GM12878 (cell line): ENCODE measurements around the gene MAP2K1.

Experiments used
- CBX3 ChIP-seq: fragments of 200-600 bp; sonication (generic); IDR thresholded peaks from 2 replicates; pipeline ENCODE4 v1.6.1; 2016; ENCODE audit warnings: low read depth, borderline replicate concordance
- EGR1 ChIP-seq, 2 experiments: IDR thresholded peaks; 1 replicate in 1 of 2; 2 replicates in 1 of 2; pipeline ENCODE4 v1.6.1; 2011 to 2012; ENCODE audit warnings: low read depth in 2 of 2, low read length in 2 of 2, borderline replicate concordance in 1 of 2, mild to moderate bottlenecking in 1 of 2, moderate library complexity in 1 of 2
- RFX5 ChIP-seq: IDR thresholded peaks from 2 replicates; pipeline ENCODE4 v1.6.1; 2011; ENCODE audit warnings: low read depth, low read length, improper control_type of control experiment
- TF ChIP-seq, protein P1 (sequence below): IDR thresholded peaks from 2 replicates; pipeline ENCODE4 v1.6.1; 2012; ENCODE audit warnings: low read depth, low read length, improper control_type of control experiment
- TF ChIP-seq, protein P2 (sequence below), 3 experiments: IDR thresholded peaks in 2 of 3; conservative IDR thresholded peaks in 1 of 3; 2 replicates each; pipeline ENCODE4 v1.5.1; 2011; ENCODE audit warnings: low read depth in 3 of 3, low read length in 3 of 3, mild to moderate bottlenecking in 3 of 3, control low read depth in 2 of 3, moderate library complexity in 2 of 3, inconsistent platforms in 1 of 3, mixed read lengths in 1 of 3; ENCODE audit not compliant: control insufficient read depth in 2 of 3, insufficient read depth in 1 of 3; ENCODE audit errors: extremely low read depth in 1 of 3

DNA sequence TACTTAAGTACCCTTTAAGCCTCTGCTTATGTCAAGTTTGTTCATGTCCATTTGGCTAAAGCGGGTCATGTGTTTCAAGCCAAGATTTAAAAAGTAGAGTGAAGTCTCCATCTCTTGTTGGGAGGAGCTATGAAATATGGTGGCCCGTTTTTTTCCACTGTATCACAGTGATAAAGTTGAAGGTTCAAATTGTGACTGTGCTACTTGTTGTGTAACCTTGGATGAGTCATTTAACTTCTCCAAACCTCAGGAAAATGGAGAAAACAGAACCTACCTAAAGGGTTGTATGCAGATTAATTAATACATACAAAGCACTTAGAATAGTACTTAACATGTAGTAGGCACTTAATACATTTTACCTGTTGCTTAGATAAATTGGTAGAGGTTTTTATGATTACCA is 67.4 kb downstream of the MAP2K1 start:
- TF ChIP-seq, protein P1, sequence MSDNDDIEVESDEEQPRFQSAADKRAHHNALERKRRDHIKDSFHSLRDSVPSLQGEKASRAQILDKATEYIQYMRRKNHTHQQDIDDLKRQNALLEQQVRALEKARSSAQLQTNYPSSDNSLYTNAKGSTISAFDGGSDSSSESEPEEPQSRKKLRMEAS = no peak
- TF ChIP-seq EGR1 (IDR thresholded peaks at IDR 0.05; ENCODE audit: borderline replicate concordance in 1 of 2, low read depth in 2 of 2, low read length in 2 of 2) = no peak
- no peak for TF ChIP-seq RFX5
- TF ChIP-seq, protein P2, sequence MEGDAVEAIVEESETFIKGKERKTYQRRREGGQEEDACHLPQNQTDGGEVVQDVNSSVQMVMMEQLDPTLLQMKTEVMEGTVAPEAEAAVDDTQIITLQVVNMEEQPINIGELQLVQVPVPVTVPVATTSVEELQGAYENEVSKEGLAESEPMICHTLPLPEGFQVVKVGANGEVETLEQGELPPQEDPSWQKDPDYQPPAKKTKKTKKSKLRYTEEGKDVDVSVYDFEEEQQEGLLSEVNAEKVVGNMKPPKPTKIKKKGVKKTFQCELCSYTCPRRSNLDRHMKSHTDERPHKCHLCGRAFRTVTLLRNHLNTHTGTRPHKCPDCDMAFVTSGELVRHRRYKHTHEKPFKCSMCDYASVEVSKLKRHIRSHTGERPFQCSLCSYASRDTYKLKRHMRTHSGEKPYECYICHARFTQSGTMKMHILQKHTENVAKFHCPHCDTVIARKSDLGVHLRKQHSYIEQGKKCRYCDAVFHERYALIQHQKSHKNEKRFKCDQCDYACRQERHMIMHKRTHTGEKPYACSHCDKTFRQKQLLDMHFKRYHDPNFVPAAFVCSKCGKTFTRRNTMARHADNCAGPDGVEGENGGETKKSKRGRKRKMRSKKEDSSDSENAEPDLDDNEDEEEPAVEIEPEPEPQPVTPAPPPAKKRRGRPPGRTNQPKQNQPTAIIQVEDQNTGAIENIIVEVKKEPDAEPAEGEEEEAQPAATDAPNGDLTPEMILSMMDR (IDR thresholded peaks at IDR 0.05 in 2 of 3, conservative IDR thresholded peaks at IDR 0.05 in 1 of 3; ENCODE audit: control insufficient read depth in 2 of 3, extremely low read depth in 1 of 3, insufficient read depth in 1 of 3, low read depth in 3 of 3, low read length in 3 of 3) = no peak
- TF ChIP-seq CBX3 = no peak
